H9 (cell line): Measurements from ENCODE around the gene MCF2L. TPM values are rescaled to one million over a fixed set of nuclear protein-coding genes. Genes with fewer than 3 reads are reported as not detected.

ENCODE experiments used
- DNase-seq: peaks from one replicate; pipeline ENCODE4 v3.0.0-alpha.2; 2017
- H2AFZ ChIP-seq: one replicate; pipeline ENCODE4 v1.6.1; 2013; ENCODE audit warnings: mild to moderate bottlenecking, low read length, control low read depth, moderate library complexity
- H2AK5ac ChIP-seq: 2 replicates; pipeline ENCODE4 v1.6.1; 2013; ENCODE audit warnings: low read length, control low read depth, mixed read lengths; ENCODE audit not compliant: insufficient read length
- H2BK120ac ChIP-seq: one replicate; pipeline ENCODE4 v1.6.1; 2013; ENCODE audit warnings: low read depth, mild to moderate bottlenecking, low read length, control low read depth, inconsistent platforms; ENCODE audit not compliant: poor library complexity, severe bottlenecking
- H2BK12ac ChIP-seq: 2 replicates; pipeline ENCODE4 v1.6.1; 2013; ENCODE audit warnings: low read length, control low read depth, mixed read lengths, low read depth; ENCODE audit not compliant: insufficient read length
- H2BK15ac ChIP-seq: 2 replicates; pipeline ENCODE4 v1.6.1; 2013; ENCODE audit warnings: low read depth, low read length, control low read depth
- H2BK20ac ChIP-seq: one replicate; pipeline ENCODE4 v1.6.1; 2013; ENCODE audit warnings: low read depth, mild to moderate bottlenecking, low read length, control low read depth, inconsistent platforms; ENCODE audit not compliant: poor library complexity, severe bottlenecking
- H2BK5ac ChIP-seq: 2 replicates; pipeline ENCODE4 v1.6.1; 2013; ENCODE audit warnings: low read length, control low read depth, mixed read lengths; ENCODE audit not compliant: insufficient read length
- H3K14ac ChIP-seq: 2 replicates; pipeline ENCODE4 v1.6.1; 2013; ENCODE audit warnings: low read length, control low read depth; ENCODE audit not compliant: insufficient read depth
- H3K18ac ChIP-seq: 2 replicates; pipeline ENCODE4 v1.6.1; 2013; ENCODE audit warnings: low read depth, mild to moderate bottlenecking, mixed read lengths, low read length, control low read depth; ENCODE audit not compliant: insufficient read length
- H3K23ac ChIP-seq: 2 replicates; pipeline ENCODE4 v1.6.1; 2013; ENCODE audit warnings: low read length, control low read depth, mixed read lengths, low read depth; ENCODE audit not compliant: insufficient read length
- H3K23me2 ChIP-seq: 2 replicates; pipeline ENCODE4 v1.6.1; 2013; ENCODE audit warnings: low read depth, mild to moderate bottlenecking, mixed read lengths, low read length, control low read depth; ENCODE audit not compliant: insufficient read length, poor library complexity, severe bottlenecking
- H3K27ac ChIP-seq: 2 replicates; pipeline ENCODE4 v1.5.1; 2013; ENCODE audit warnings: low read length, control low read depth, mixed read lengths, low read depth; ENCODE audit not compliant: insufficient read length
- H3K27me3 ChIP-seq: 2 replicates; pipeline ENCODE4 v1.6.1; 2013; ENCODE audit warnings: low read length, control low read depth, inconsistent platforms; ENCODE audit not compliant: insufficient read depth
- H3K4ac ChIP-seq: 2 replicates; pipeline ENCODE4 v1.6.1; 2013; ENCODE audit warnings: low read depth, mild to moderate bottlenecking, control low read depth, inconsistent platforms, low read length, moderate library complexity
- H3K4me1 ChIP-seq: 2 replicates; pipeline ENCODE4 v1.6.1; 2013; ENCODE audit warnings: low read length, control low read depth, inconsistent platforms; ENCODE audit not compliant: insufficient read depth
- H3K4me2 ChIP-seq: 2 replicates; pipeline ENCODE4 v1.6.1; 2013; ENCODE audit warnings: low read length, control low read depth, mixed read lengths; ENCODE audit not compliant: insufficient read length, insufficient read depth
- H3K56ac ChIP-seq: 2 replicates; pipeline ENCODE4 v1.6.1; 2013; ENCODE audit warnings: low read depth, mild to moderate bottlenecking, mixed read lengths, low read length, control low read depth; ENCODE audit not compliant: insufficient read length
- H3K79me1 ChIP-seq: 2 replicates; pipeline ENCODE4 v1.6.1; 2013; ENCODE audit warnings: low read depth, mild to moderate bottlenecking, moderate library complexity, low read length, control low read depth, inconsistent platforms; ENCODE audit not compliant: insufficient read depth, poor library complexity, severe bottlenecking
- H3K79me2 ChIP-seq: 2 replicates; pipeline ENCODE4 v1.6.1; 2013; ENCODE audit warnings: low read length, control low read depth, inconsistent platforms; ENCODE audit not compliant: insufficient read depth
- H3K9ac ChIP-seq: 2 replicates; pipeline ENCODE4 v1.6.1; 2013; ENCODE audit warnings: low read length, control low read depth, mixed read lengths; ENCODE audit not compliant: insufficient read length; ENCODE audit errors: extremely low read depth
- H3K9me3 ChIP-seq: one replicate; pipeline ENCODE4 v1.6.1; 2013; ENCODE audit warnings: low read depth, low read length, inconsistent platforms; ENCODE audit not compliant: control insufficient read depth
- H3T11ph ChIP-seq: one replicate; pipeline ENCODE4 v1.6.1; 2013; ENCODE audit warnings: mild to moderate bottlenecking, low read length, control low read depth, inconsistent platforms
- H4K20me1 ChIP-seq: one replicate; pipeline ENCODE4 v1.6.1; 2013; ENCODE audit not compliant: control insufficient read depth, insufficient read length, insufficient read depth
- H4K5ac ChIP-seq: 2 replicates; pipeline ENCODE4 v1.6.1; 2013; ENCODE audit warnings: low read depth, mild to moderate bottlenecking, mixed read lengths, low read length, control low read depth; ENCODE audit not compliant: insufficient read length
- H4K8ac ChIP-seq: replicated peaks from 2 replicates; pipeline ENCODE4 v1.6.1; 2013; ENCODE audit warnings: low read length, control low read depth, mixed read lengths, low read depth; ENCODE audit not compliant: insufficient read length
- H4K91ac ChIP-seq: 2 replicates; pipeline ENCODE4 v1.6.1; 2013; ENCODE audit warnings: low read depth, mild to moderate bottlenecking, moderate library complexity, mixed read lengths, low read length, control low read depth; ENCODE audit not compliant: insufficient read length
- H3K27ac Mint-ChIP-seq, 3 experiments: 2 replicates in 2 of 3; 3 replicates in 1 of 3; pipeline ENCODE4 v1.8.0; 2020 to 2021; ENCODE audit warnings: mixed read lengths in 3 of 3, mild to moderate bottlenecking in 1 of 3, moderate library complexity in 1 of 3
- H3K27me3 Mint-ChIP-seq: 2 replicates; pipeline ENCODE4 v1.8.0; 2021; ENCODE audit warnings: low read depth, mild to moderate bottlenecking, moderate library complexity, mixed read lengths
- H3K36me3 Mint-ChIP-seq, 3 experiments: 2 replicates in 2 of 3; 3 replicates in 1 of 3; pipeline ENCODE4 v1.8.0; 2020 to 2021; ENCODE audit warnings: low read depth in 3 of 3, mixed read lengths in 3 of 3; ENCODE audit not compliant: insufficient read depth in 1 of 3
- H3K4me1 Mint-ChIP-seq, 2 experiments: 2 replicates each; pipeline ENCODE4 v1.8.0; 2020; ENCODE audit warnings: mixed read lengths in 2 of 2
- H3K4me3 Mint-ChIP-seq, 2 experiments: 2 replicates in 1 of 2; 3 replicates in 1 of 2; pipeline ENCODE4 v1.8.0; 2020 to 2021; ENCODE audit warnings: mild to moderate bottlenecking in 2 of 2, mixed read lengths in 2 of 2, moderate library complexity in 1 of 2
- H3K9me3 Mint-ChIP-seq, 2 experiments: 2 replicates in 1 of 2; 3 replicates in 1 of 2; pipeline ENCODE4 v1.8.0; 2020; ENCODE audit warnings: mild to moderate bottlenecking in 2 of 2, mixed read lengths in 2 of 2, moderate library complexity in 1 of 2
- CTCF ChIP-seq: fragments of 200-600 bp; sonication (generic); conservative IDR thresholded peaks from 3 replicates; pipeline ENCODE4 v1.8.0; 2021; ENCODE audit warnings: antibody characterized with exemption, mild to moderate bottlenecking
- WGBS: extraction: QIAGEN DNeasy Blood & Tissue Kit; methylation state at CpG from one replicate; pipeline ENCODE4 v1.1.7; 2013; ENCODE audit warnings: missing lambda C conversion rate, low lambda C conversion rate, mixed read lengths; ENCODE audit not compliant: insufficient read length; ENCODE audit errors: extremely low coverage; 5-methylcytosine and 5-hydroxymethylcytosine counted together
- total RNA-seq: library from RNA; stranded (reverse); gene quantifications from 2 replicates; pipeline ENCODE4 v1.2.1, GENCODE V29; 2021

Gene MCF2L
- total RNA-seq, 1 experiment from 2014 or later, result 18.5 TPM

GRCh38 chr13:113147206-113147605 is 178.2 kb downstream of the MCF2L start:
- H3K4me1 ChIP-seq, result no peaks in the 10 kb centered on the region
- no peak overlapping the region for H2AK5ac ChIP-seq
- H2BK5ac ChIP-seq, result no peak overlapping the region
- H3T11ph ChIP-seq, result no peak overlapping the region
- no peak overlapping the region for H3K27ac Mint-ChIP-seq
- H4K20me1 ChIP-seq, result no peaks in the 10 kb centered on the region
- H3K9me3 Mint-ChIP-seq, result no peaks in the 10 kb centered on the region; a peak in 1 of 5 replicates
- no peak overlapping the region for H3K14ac ChIP-seq
- H3K27ac ChIP-seq, result no peak overlapping the region
- H2BK15ac ChIP-seq, result no peak overlapping the region
- H3K27me3 Mint-ChIP-seq, result peaks cover 18% of the 10 kb centered on the region
- no peak overlapping the region for H4K8ac ChIP-seq
- H2AFZ ChIP-seq, result no peak overlapping the region
- H3K9me3 ChIP-seq, result no peaks in the 10 kb centered on the region
- H3K23me2 ChIP-seq, result no peaks in the 10 kb centered on the region
- DNase-seq, result peak; percentile 17
- H3K36me3 Mint-ChIP-seq, result no peaks in the 10 kb centered on the region; a peak in 2 of 7 replicates
- no peak overlapping the region for H3K18ac ChIP-seq
- no peak overlapping the region for H3K4ac ChIP-seq
- H4K91ac ChIP-seq, result no peak overlapping the region
- H3K79me2 ChIP-seq, result no peaks in the 10 kb centered on the region
- H3K4me3 Mint-ChIP-seq, result no peak overlapping the region
- H4K5ac ChIP-seq, result no peak overlapping the region
- H3K79me1 ChIP-seq, result no peaks in the 10 kb centered on the region
- H3K56ac ChIP-seq, result no peak overlapping the region
- no peaks in the 10 kb centered on the region; the same call in 1 of the 2 replicates for H3K27me3 ChIP-seq
- no peak overlapping the region for H3K4me2 ChIP-seq
- no peak overlapping the region for H3K9ac ChIP-seq
- no peak overlapping the region for H2BK120ac ChIP-seq
- peaks cover 4 to 17% of the 10 kb centered on the region in 2 experiments; a peak in 3 of 4 replicates for H3K4me1 Mint-ChIP-seq
- no peak overlapping the region for H2BK12ac ChIP-seq
- TF ChIP-seq CTCF, result no peak
- no peak overlapping the region for H2BK20ac ChIP-seq
- no CpG with 5 or more reads among the region's 8 CpGs for WGBS
- H3K23ac ChIP-seq, result no peak overlapping the region
